ENCODE results near the gene LRBA.
"Not testable (repeated sequence)": the region's sequence is repeated elsewhere in the genome, so short reads cannot be mapped to it uniquely, and the experiment has no call there.

Gene LRBA

GRCh38 chr4:150569384-150569987 is 445.6 kb downstream of the LRBA start:
- no peak for DNase-seq (ENCODE audit: low read depth, low spot score)

- DNase-seq (ENCODE audit: low read depth, low spot score), result no peak
Measured at GRCh38 chr4:150567070-150567469, 448.0 kb downstream of the LRBA start.

GRCh38 chr4:150564967-150565366 is 450.1 kb downstream of the LRBA start:
- DNase-seq (ENCODE audit: low read depth, low spot score), result not testable (repeated sequence)

GRCh38 chr4:150562751-150563150 is 452.3 kb downstream of the LRBA start:
- DNase-seq (ENCODE audit: low read depth, low spot score), result no peak

GRCh38 chr4:150562250-150562649 is 452.8 kb downstream of the LRBA start:
- DNase-seq (ENCODE audit: low read depth, low spot score), result no peak

GRCh38 chr4:150561143-150561737 is 453.8 kb downstream of the LRBA start:
- no peak for DNase-seq (ENCODE audit: low read depth, low spot score)

- DNase-seq (ENCODE audit: low read depth, low spot score), result not testable (repeated sequence)
Measured at GRCh38 chr4:150557811-150558210, 457.3 kb downstream of the LRBA start.

GRCh38 chr4:150547154-150547838 is 467.8 kb downstream of the LRBA start:
- no peak for DNase-seq (ENCODE audit: low read depth, low spot score)

GRCh38 chr4:150546286-150546685 is 468.8 kb downstream of the LRBA start:
- DNase-seq (ENCODE audit: low read depth, low spot score), result no peak

- DNase-seq (ENCODE audit: low read depth, low spot score), result no peak
Measured at GRCh38 chr4:150543042-150543441, 472.0 kb downstream of the LRBA start.

- DNase-seq (ENCODE audit: low read depth, low spot score), result no peak
Measured at GRCh38 chr4:150541681-150542080, 473.4 kb downstream of the LRBA start.

GRCh38 chr4:150540959-150541360 is 474.1 kb downstream of the LRBA start:
- no peak for DNase-seq (ENCODE audit: low read depth, low spot score)

- DNase-seq (ENCODE audit: low read depth, low spot score), result no peak
Measured at GRCh38 chr4:150540536-150540935, 474.5 kb downstream of the LRBA start.

GRCh38 chr4:150537911-150538310 is 477.2 kb downstream of the LRBA start:
- DNase-seq (ENCODE audit: low read depth, low spot score), result not testable (repeated sequence)

- DNase-seq (ENCODE audit: low read depth, low spot score), result no peak
Measured at GRCh38 chr4:150534818-150535217, 480.3 kb downstream of the LRBA start.

- no peak for DNase-seq (ENCODE audit: low read depth, low spot score)
Measured at GRCh38 chr4:150533673-150534072, 481.4 kb downstream of the LRBA start.

- DNase-seq (ENCODE audit: low read depth, low spot score), result no peak
Measured at GRCh38 chr4:150525321-150525868, 489.7 kb downstream of the LRBA start.

GRCh38 chr4:150518559-150518958 is 496.5 kb downstream of the LRBA start:
- no peak for DNase-seq (ENCODE audit: low read depth, low spot score)

- DNase-seq (ENCODE audit: low read depth, low spot score), result no peak
Measured at GRCh38 chr4:150515135-150515534, 499.9 kb downstream of the LRBA start.

- DNase-seq (ENCODE audit: low read depth, low spot score), result no peak
Measured at GRCh38 chr4:150514709-150515108, 500.4 kb downstream of the LRBA start.

- no peak for DNase-seq (ENCODE audit: low read depth, low spot score)
Measured at GRCh38 chr4:150510176-150510865, 504.8 kb downstream of the LRBA start.

- DNase-seq (ENCODE audit: low read depth, low spot score), result not testable (repeated sequence)
Measured at GRCh38 chr4:150507656-150508055, 507.4 kb downstream of the LRBA start.

All from activated naive CD8-positive, alpha-beta T cell treated with anti-CD3 and anti-CD28 coated beads, Interleukin-2, amount 50 U/mL, for 16 hours (primary cell).